ENCODE results near the gene TOM1L2.

- TF ChIP-seq, protein P1, sequence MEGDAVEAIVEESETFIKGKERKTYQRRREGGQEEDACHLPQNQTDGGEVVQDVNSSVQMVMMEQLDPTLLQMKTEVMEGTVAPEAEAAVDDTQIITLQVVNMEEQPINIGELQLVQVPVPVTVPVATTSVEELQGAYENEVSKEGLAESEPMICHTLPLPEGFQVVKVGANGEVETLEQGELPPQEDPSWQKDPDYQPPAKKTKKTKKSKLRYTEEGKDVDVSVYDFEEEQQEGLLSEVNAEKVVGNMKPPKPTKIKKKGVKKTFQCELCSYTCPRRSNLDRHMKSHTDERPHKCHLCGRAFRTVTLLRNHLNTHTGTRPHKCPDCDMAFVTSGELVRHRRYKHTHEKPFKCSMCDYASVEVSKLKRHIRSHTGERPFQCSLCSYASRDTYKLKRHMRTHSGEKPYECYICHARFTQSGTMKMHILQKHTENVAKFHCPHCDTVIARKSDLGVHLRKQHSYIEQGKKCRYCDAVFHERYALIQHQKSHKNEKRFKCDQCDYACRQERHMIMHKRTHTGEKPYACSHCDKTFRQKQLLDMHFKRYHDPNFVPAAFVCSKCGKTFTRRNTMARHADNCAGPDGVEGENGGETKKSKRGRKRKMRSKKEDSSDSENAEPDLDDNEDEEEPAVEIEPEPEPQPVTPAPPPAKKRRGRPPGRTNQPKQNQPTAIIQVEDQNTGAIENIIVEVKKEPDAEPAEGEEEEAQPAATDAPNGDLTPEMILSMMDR (conservative IDR thresholded peaks at IDR 0.05; ENCODE audit: low read depth, low read length): peak; percentile 40
- TF ChIP-seq BHLHE40 (IDR thresholded peaks at IDR 0.05; ENCODE audit: low read depth, low read length) (no peak), RAD21 (IDR thresholded peaks at IDR 0.05; ENCODE audit: low read length) (peak; percentile 36; the same call in 1 of the 2 replicates), POLR2A (IDR thresholded peaks at IDR 0.05; ENCODE audit: low read depth, low read length) (no peak), SMC3 (IDR thresholded peaks at IDR 0.05; ENCODE audit: low read depth, low read length) (peak; percentile 31), RFX5 (IDR thresholded peaks at IDR 0.05; ENCODE audit: low read depth, low read length) (no peak), MAFK (IDR thresholded peaks at IDR 0.05; ENCODE audit: low read depth, low read length) (no peak), FOS (IDR thresholded peaks at IDR 0.05; ENCODE audit: low read depth, low read length) (no peak), RCOR1 (IDR thresholded peaks at IDR 0.05; ENCODE audit: insufficient replicate concordance, low read length) (no peak), NFE2L2 (IDR thresholded peaks at IDR 0.05; ENCODE audit: low read depth, low read length) (no peak), MAZ (IDR thresholded peaks at IDR 0.05; ENCODE audit: borderline replicate concordance, low read depth, low read length) (no peak)
- TF ChIP-seq, protein P2, sequence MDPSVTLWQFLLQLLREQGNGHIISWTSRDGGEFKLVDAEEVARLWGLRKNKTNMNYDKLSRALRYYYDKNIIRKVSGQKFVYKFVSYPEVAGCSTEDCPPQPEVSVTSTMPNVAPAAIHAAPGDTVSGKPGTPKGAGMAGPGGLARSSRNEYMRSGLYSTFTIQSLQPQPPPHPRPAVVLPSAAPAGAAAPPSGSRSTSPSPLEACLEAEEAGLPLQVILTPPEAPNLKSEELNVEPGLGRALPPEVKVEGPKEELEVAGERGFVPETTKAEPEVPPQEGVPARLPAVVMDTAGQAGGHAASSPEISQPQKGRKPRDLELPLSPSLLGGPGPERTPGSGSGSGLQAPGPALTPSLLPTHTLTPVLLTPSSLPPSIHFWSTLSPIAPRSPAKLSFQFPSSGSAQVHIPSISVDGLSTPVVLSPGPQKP (IDR thresholded peaks at IDR 0.05; ENCODE audit: borderline replicate concordance, low read depth, low read length): no peak
These were observed 13.4 kb upstream of the TOM1L2 start for GRCh38 chr17:17985555-17985954.

Data from IMR-90 (cell line).